Thyroid gland (tissue), 4 donors: ENCODE data around the gene CISD2.

Experiments used
- POLR2A ChIP-seq, 2 donors: fragments of 450-650 bp; IDR thresholded peaks; one replicate each; pipeline ENCODE4 v1.6.1; 2017; ENCODE audit warnings: antibody characterized with exemption in 2 of 2, mild to moderate bottlenecking in 2 of 2, moderate library complexity in 1 of 2
- TF ChIP-seq, protein P1 (sequence below), 6 experiments: fragments of 200-600 bp in 3 of 6; fragments of 450-650 bp in 3 of 6; sonication (generic) in 3 of 6; IDR thresholded peaks; one replicate each; pipeline ENCODE4 v1.5.1; 2016 to 2019; ENCODE audit warnings: antibody characterized with exemption in 6 of 6, mild to moderate bottlenecking in 2 of 6, inconsistent platforms in 1 of 6, moderate library complexity in 1 of 6

DNA sequence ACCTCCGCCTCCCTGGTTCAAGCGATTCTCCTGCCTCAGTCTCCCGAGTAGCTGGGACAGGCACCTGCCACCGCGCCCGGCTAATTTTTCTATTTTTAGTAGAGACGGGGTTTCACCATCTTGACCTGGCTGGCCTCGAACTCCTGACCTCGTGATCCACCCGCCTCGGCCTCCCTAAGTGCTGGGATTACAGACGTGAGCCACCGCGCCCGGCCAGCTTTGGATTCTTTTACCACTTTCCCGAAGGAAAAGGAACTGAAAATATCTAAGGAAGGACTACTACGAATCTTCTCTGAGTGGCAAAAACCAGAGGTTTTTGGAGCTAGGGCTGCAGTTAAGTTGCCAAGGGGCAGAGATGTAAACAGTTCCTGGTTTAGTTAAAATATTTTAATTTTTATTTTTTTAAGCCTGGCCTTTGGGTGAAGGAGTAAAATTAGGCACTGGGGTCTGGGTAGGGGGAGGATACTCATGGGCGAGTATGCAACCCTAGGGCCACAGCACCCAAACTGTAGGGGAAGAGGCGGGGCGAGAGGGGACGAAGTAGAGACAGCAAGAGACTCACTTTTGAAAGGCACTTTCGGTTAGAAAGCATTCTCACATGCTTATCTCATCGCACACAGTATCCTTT, 525 bp upstream of the CISD2 start:
- TF ChIP-seq, protein P1, sequence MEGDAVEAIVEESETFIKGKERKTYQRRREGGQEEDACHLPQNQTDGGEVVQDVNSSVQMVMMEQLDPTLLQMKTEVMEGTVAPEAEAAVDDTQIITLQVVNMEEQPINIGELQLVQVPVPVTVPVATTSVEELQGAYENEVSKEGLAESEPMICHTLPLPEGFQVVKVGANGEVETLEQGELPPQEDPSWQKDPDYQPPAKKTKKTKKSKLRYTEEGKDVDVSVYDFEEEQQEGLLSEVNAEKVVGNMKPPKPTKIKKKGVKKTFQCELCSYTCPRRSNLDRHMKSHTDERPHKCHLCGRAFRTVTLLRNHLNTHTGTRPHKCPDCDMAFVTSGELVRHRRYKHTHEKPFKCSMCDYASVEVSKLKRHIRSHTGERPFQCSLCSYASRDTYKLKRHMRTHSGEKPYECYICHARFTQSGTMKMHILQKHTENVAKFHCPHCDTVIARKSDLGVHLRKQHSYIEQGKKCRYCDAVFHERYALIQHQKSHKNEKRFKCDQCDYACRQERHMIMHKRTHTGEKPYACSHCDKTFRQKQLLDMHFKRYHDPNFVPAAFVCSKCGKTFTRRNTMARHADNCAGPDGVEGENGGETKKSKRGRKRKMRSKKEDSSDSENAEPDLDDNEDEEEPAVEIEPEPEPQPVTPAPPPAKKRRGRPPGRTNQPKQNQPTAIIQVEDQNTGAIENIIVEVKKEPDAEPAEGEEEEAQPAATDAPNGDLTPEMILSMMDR (IDR thresholded peaks at IDR 0.05) = no peak
- TF ChIP-seq POLR2A (IDR thresholded peaks at IDR 0.05) = no peak
